Stomach (tissue), 9 donors: ENCODE measurements around the gene GPR68. TPM values are rescaled to one million over a fixed set of nuclear protein-coding genes. Genes with fewer than 3 reads are reported as not detected.

Source experiments
- DNase-seq, 2 donors: peaks; one replicate each; pipeline versions ENCODE4 v3.0.0 to v3.0.0-alpha.2; 2013 to 2019
- H3K27ac ChIP-seq, 5 donors: fragments of 200-600 bp in 4 of 5; sonication (generic) in 4 of 5; one replicate each; pipeline ENCODE4 v1.5.1; 2013 to 2019; ENCODE audit warnings: mild to moderate bottlenecking in 1 of 5, moderate library complexity in 1 of 5
- H3K27me3 ChIP-seq, 3 donors: fragments of 200-600 bp; sonication (generic); one replicate each; pipeline ENCODE4 v1.5.1; 2017 to 2019; ENCODE audit warnings: mixed run types in 1 of 3
- H3K36me3 ChIP-seq, 4 donors: fragments of 200-600 bp; sonication (generic); 1 replicate in 3 of 4; 2 replicates in 1 of 4; pipeline ENCODE4 v1.5.1; 2016 to 2019
- H3K4me1 ChIP-seq, 4 donors: fragments of 200-600 bp; sonication (generic); one replicate each; pipeline ENCODE4 v1.5.1; 2016 to 2019
- H3K4me3 ChIP-seq, 4 donors: fragments of 200-600 bp; sonication (generic) in 3 of 4; one replicate each; pipeline ENCODE4 v1.5.1; 2016 to 2019; ENCODE audit warnings: mild to moderate bottlenecking in 1 of 4
- H3K9me3 ChIP-seq, 4 donors: fragments of 200-600 bp; sonication (generic); one replicate each; pipeline ENCODE4 v1.5.1; 2016 to 2019
- CTCF ChIP-seq, 7 experiments: fragments of 450-650 bp in 4 of 7; fragments of 200-600 bp in 3 of 7; sonication (generic) in 3 of 7; IDR thresholded peaks; one replicate each; pipeline ENCODE4 v1.5.1; 2016 to 2019; ENCODE audit warnings: antibody characterized with exemption in 7 of 7, control low read depth in 2 of 7, mild to moderate bottlenecking in 1 of 7
- EP300 ChIP-seq: sonication (generic); formaldehyde crosslinking; IDR thresholded peaks from one replicate; pipeline ENCODE4 v1.6.1; 2017; ENCODE audit warnings: antibody characterized with exemption
- POLR2A ChIP-seq, 4 donors: fragments of 450-650 bp; IDR thresholded peaks; one replicate each; pipeline ENCODE4 v1.6.1; 2016; ENCODE audit warnings: antibody characterized with exemption in 4 of 4, control low read depth in 2 of 4, mild to moderate bottlenecking in 1 of 4, moderate library complexity in 1 of 4
- POLR2AphosphoS5 ChIP-seq, 3 donors: sonication (generic); formaldehyde crosslinking; IDR thresholded peaks; one replicate each; pipeline ENCODE4 v1.6.1; 2016; ENCODE audit warnings: antibody characterized with exemption in 3 of 3
- WGBS, 5 donors: extraction: QIAGEN DNeasy Blood & Tissue Kit in 3 of 5; methylation state at CpG; one replicate each; pipeline versions ENCODE4 v1.1.5 to v1.1.7; 2013 to 2018; 5-methylcytosine and 5-hydroxymethylcytosine counted together
- intact Hi-C: fragments of 100-400 bp; cut with DNase I; formaldehyde crosslinking; loops from one replicate; pipeline ENCODE4 v1.15.1; 2023; ENCODE audit warnings: low total_unique reads
- polyA plus RNA-seq, 3 donors: library from polyadenylated mRNA; stranded (reverse); fragments of 200-250 nt; gene quantifications; one replicate each; pipeline ENCODE4 v1.2.3, GENCODE V29; 2013
- total RNA-seq, 5 donors: library from RNA; depleted of rRNA; stranded (reverse); fragments of >200 nt; gene quantifications; one replicate each; pipeline versions ENCODE4 v1.1.0 to v1.2.3, GENCODE V29; 2014 to 2016
- donor health status: healthy with polysubstance abuse.
- donor health status: Bipolar disorder and iron deficiency.
- donor health status: healthy.

GPR68 gene
- total and polyA plus RNA-seq, 8 donors, result 1.9 to 19.3 (median 9.0) TPM; not detected in 2

DNA sequence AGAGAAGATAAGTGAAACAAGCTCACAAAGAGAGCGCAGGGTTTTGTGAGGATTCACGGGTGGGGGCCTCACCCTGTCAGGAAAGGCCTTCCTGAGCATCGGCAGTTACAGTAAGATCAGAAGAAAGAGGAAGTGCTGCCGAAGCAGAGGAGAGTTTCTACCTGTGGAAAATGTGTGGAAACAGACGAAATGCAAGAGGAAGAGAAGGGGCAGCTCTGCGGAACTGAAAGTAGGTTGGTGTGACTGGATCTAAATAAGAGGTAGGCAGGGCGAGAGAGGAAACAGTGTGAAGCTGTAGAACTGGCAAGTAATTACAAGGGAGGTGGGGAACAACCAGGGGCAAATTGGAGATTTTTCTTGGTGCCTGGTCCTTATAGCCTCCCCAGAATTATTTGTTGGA is 2.6 kb downstream of the GPR68 start:
- WGBS, 5 donors, result 56 to 64% (median 63%) methylated on average over 7 of the region's 7 CpGs
- peak overlapping the region; percentile 7 to 23 (median 17) for H3K4me3 ChIP-seq

DNA sequence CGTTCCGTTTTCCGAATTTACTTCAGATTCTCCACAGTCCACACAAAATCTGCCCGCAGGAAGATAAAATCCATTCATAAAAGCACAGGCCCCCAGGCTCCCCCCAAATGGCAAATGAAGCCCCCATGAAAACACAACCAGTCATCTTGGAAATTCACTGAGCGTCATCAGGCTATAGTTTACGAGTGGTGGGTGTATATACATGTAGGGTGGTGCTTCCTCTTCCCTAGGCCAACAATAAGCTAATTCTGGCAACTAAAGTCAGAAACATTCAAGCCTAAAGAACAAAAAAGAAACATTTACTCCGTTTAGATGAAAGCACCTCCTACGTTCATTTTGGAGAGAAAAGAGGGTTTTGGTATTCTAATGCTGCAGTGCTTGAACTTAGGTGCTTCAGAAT is 5.8 kb downstream of the GPR68 start:
- Histone ChIP-seq H3K4me1 (peaks cover 0 to 29% (median 6%) of the 10 kb centered on the region in 4 donors), H3K9me3 (no peaks in the 10 kb centered on the region), H3K4me3 (no peak overlapping the region), H3K27me3 (no peaks in the 10 kb centered on the region), H3K36me3 (peaks cover 0 to 12% (median 9%) of the 10 kb centered on the region in 4 donors), H3K27ac (peak overlapping the region in 1 of 5 donors; percentile 10)
- no peak for DNase-seq
- intact Hi-C loops, result no loop called here
- 78 to 89% (median 83%) methylated on average over 8 of the region's 8 CpGs for WGBS, 5 donors
- TF ChIP-seq POLR2AphosphoS5 (IDR thresholded peaks at IDR 0.05) (no peak), EP300 (no peak), CTCF (IDR thresholded peaks at IDR 0.05) (no peak), POLR2A (IDR thresholded peaks at IDR 0.05) (no peak)

More for the DNA sequence above, 2.6 kb downstream of the GPR68 start:
- H3K36me3 ChIP-seq, result no peaks in the 10 kb centered on the region
- H3K27me3 ChIP-seq, result no peaks in the 10 kb centered on the region
- peak in 1 of 2 donors; percentile 47 for DNase-seq
- peaks cover 0 to 44% (median 22%) of the 10 kb centered on the region in 4 donors for H3K4me1 ChIP-seq
- intact Hi-C loops, result no loop called here
- TF ChIP-seq POLR2A (IDR thresholded peaks at IDR 0.05) (no peak), CTCF (IDR thresholded peaks at IDR 0.05) (no peak), EP300 (no peak)
- peak overlapping the region; percentile 45 to 83 (median 70) for H3K27ac ChIP-seq
- H3K9me3 ChIP-seq, result no peaks in the 10 kb centered on the region

DNA sequence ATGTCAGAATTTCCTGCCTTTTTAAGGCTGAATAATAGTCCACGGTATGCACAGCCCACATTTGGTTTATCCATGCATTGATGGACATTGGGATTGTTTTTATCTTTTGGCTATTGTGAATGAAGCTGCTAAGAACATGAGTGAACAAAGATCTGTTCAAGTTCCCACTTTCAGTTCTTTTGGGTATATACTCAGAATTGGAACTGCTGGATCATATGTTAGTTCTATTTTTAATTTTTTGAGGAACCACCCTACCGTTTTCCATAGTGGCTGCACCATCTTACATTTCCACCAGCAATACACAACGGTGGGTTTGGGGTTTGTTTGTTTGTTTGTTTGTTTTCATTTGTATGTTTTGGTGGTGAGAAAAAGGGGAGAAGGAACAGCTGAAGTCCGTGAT is 6.4 kb downstream of the GPR68 start:
- Histone ChIP-seq H3K36me3 (peaks cover 0 to 16% (median 10%) of the 10 kb centered on the region in 4 donors), H3K27ac (peak overlapping the region in 1 of 5 donors; percentile 10), H3K27me3 (no peaks in the 10 kb centered on the region), H3K4me1 (peaks cover 0 to 23% (median 1%) of the 10 kb centered on the region in 4 donors), H3K4me3 (no peak overlapping the region), H3K9me3 (no peaks in the 10 kb centered on the region)
- intact Hi-C loops, result no loop called here
- TF ChIP-seq EP300 (no peak), POLR2A (IDR thresholded peaks at IDR 0.05) (no peak), CTCF (IDR thresholded peaks at IDR 0.05) (no peak), POLR2AphosphoS5 (IDR thresholded peaks at IDR 0.05) (no peak)
- no peak for DNase-seq
- WGBS, 5 donors, result 65 to 75% (median 74%) methylated on average over 4 of the region's 4 CpGs

- peaks cover 0 to 16% (median 10%) of the 10 kb centered on the region in 4 donors for H3K36me3 ChIP-seq
- no peaks in the 10 kb centered on the region for H3K9me3 ChIP-seq
- no peak overlapping the region for H3K4me3 ChIP-seq
- DNase-seq, result no peak
- H3K27ac ChIP-seq, result peak overlapping the region in 2 of 5 donors; percentile 29 to 36
- 79 to 90% (median 87%) methylated on average over 7 of the region's 7 CpGs for WGBS, 5 donors
- TF ChIP-seq EP300 (no peak), POLR2AphosphoS5 (IDR thresholded peaks at IDR 0.05) (peak in 1 of 3 donors; percentile 20), CTCF (IDR thresholded peaks at IDR 0.05) (no peak), POLR2A (IDR thresholded peaks at IDR 0.05) (no peak)
- intact Hi-C loops, result no loop called here
- no peaks in the 10 kb centered on the region for H3K27me3 ChIP-seq
- peaks cover 0 to 24% (median 0%) of the 10 kb centered on the region in 4 donors for H3K4me1 ChIP-seq
These were observed 7.3 kb downstream of the GPR68 start for GRCh38 chr14:91237219-91237618.
